GM21515 (cell line): ENCODE measurements around the gene GAB1.

Experiments
- ATAC-seq: cut with Tn5 transposase; IDR thresholded peaks from one replicate; pipeline ENCODE4 v1.9.1; 2021; ENCODE audit not compliant: unreplicated experiment

The GAB1 gene

DNA sequence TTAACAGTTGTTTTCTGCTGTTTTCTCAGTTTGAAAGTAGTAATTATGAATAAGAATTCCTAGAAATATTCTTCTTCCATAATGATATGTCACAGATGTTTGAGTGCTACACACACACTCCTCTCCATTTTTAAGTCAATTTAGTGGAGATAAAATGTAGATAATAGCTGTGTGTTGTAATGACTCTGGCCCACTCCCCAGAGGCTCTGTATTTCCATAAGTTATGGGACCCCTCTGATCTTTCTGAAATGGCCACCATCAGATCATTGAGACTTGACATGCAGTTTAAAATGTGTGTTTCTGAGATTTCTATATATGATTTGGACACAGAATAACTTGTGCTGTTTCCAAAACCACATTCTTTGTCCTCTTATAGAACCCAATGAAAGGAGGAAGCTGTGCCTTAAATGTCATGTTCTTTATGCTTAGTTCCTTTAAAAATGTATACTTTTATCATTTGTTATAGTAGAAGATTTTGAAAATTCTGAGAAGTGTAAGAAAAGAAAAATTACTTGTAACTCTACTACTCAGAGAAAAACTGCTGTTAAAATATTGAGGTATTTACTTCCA, 46.4 kb downstream of the GAB1 start:
- ATAC-seq, result no peak

DNA sequence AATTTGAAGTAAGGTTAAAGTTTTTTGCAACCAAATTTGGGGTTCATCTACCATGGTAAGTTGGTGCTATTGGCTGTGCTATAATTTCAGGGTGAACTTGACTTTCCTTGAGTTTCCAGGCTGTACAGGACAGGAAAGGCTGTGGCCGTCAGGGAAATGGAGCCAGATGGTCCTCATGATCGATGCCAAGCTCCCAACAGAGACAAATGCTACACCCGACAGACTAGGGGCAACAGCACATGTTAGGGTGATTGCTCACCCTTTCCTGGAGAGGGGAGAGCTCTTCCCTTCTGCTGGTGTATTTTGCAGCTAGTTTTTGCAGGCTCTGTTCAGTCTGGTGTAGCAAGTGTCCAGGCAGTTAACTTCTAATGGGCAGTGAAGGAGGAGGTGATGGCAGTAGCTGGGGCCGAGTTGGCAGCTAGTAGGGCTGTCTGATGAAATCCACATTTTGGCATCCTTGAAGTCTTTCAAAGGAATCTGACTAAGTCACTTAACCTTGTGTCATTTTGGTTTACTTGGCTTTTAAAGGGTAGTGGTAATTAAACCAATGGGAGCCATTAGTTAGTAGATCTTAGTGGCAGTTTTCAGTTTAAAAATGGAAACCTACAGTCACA, 47.8 kb downstream of the GAB1 start:
- no peak for ATAC-seq

DNA sequence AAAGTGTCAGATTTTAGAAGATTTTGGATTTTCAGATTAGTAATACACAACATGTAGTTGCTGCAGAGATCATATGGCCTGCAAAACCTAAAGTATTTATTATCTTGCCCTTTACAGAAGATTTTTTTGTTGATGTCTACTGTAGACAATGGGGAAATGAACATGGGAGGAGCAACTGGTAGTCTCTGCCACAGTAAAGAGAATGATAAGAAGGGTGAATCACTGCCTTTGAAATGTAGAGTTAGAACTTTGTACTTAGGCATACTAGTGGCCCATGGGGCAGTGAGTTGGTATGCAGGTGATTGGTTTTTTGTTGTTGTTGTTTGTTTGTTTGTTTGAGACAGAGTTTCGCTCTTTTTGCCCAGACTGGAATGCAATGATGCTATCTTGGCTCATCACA, 50.1 kb downstream of the GAB1 start:
- no peak for ATAC-seq

DNA sequence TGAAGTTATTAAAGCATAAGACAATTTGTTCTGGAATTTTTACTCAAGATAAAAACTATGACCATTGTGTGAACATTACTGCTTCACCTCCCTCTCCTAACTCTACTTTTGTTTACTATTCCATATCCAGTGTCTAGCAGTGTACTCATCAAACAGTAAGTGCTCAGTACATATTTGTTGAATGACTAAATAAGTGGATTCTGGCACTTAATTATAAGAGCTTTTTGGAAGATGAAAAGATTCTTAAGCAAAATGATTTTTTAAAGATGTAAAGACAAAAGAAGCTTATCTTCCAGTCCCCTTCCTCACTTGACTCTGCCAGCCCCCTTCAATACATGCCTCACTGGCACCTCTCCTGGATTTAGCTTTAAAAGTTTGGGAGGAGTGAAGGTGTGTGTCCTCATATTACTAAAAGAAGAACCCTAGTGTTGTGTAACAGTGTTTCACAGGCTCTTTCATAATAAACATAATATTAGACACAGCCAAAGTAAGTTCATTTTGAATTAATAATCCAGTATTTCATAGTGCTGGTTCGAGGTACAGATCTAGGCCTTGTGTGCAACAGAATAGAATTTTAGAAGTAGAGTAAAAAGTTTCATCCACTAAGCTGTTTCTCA, 53.0 kb downstream of the GAB1 start:
- ATAC-seq, result no peak

DNA sequence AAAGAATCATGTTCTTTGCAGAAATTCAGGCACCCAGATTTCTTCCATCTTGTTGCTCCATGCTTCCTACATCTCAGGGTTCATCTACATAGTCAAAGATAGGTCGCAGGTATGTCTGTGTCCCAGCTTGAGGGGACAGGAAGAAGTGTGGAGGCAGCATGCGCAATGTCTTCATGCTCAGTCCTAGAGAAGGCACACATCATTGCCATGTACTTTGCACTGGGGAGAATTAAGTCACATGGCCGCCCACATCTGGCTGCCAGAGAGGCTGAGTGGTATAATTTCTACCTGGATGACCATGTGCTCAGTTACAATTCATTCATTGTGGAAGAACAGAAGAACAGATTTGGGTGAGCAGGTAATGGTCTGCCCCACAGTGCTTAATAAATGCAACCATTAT, 54.1 kb downstream of the GAB1 start:
- ATAC-seq, result no peak

DNA sequence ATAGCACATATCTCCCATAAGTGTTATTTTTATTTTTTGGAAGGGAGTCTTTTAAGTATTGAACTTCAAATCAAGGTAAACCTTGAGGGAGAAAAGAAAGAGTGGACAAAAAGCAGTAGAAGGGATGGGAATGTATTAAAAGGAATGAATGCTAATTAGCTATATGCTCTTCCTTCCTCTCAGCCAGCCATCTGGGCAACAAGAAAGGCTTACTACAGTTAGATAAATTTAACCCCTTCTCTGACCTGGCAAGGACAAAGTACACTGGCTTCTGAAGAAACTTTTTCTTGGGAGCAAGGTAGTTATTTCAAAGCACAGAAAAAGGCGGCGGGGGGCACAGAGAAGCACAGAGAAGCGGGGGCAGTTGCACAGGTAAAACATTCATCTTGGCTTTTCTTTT, 54.6 kb downstream of the GAB1 start:
- ATAC-seq, result no peak

DNA sequence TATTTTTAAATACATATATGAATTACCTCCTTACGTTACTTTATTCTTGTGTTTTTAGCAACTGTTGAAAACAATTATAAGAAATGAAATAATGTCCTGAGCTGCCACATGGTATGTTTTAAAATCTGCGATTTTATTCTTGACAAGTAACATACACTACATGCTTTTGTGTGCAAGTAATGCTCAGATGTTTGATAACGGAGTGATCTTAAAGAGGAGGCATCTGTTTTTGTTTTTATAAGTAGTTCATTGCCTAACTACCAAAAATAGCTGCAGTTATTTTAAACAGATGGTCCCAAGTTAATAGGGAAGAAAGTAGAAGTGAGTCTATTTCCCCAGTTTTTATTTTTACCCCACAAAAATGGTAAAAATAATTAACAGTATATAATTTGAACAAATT, 55.2 kb downstream of the GAB1 start:
- no peak for ATAC-seq

DNA sequence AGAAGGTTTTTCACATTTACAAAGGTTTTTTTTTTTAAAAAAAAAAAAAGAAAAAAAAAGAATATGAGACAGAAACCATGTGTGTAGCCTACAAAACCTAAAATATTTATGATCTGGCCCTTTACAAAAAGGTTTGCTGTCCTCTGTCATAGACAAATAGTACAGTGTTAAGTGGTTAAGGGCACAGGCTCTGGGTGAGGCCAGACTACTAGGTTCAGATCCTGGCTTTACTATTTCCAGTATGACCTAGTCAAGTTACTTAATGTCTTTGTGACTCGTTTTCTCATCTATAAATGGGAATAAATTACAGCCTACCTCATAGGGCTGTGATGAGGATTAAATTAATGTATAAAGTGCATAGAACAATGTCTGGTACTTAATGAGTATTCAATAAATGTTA, 56.5 kb downstream of the GAB1 start:
- ATAC-seq, result no peak

DNA sequence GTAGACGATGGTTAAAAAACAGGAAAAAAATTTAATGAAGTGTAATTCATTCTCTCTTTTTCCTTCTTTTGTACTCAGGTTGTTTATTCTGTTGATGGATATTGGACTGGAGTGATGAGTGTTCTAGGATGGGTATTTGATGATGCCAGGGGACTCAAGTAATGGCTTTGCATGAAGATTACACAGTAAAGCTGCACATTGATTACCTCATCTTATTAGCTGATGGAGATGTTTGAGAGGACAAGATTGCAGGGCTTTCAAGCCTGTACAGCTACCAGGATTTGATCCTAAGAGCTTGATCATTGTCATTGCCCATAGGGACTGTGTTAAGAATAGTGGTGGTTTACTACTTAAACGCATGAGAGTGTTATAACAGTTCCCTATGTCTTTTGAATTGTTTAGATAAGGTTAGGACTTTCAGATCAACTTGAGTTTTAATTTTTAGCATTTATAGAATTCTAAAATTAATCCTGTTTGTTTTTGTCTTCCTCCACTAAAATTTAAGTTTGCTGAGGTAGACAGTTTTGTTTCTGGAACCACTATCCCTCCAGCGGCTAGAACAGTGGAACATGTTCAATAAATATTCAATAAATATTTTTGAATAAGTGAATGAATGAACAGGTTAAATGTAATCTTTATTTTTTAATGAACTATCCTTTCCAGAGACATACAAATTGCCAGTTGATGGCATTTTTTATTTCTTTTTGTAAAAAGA, 58.2 kb downstream of the GAB1 start:
- ATAC-seq, result no peak

DNA sequence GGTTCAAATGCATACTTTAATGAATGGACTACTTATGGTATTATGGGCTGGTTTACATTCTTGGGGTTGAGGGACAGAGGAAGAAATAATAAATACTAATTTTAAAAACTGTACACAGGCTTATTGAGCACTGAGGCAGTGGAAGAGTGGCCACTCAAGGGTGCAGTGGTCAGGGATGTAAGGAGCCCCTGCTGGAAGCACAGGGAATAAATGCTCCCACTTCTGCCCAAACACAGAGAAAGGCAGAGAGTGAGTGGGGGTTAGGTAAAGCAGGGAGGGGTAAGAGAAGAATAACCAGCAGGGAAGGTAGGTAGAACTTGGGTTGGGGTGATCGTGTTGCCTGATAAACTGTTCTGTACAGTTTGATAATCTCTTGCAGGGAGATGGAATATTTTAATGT, 60.0 kb downstream of the GAB1 start:
- ATAC-seq, result no peak

DNA sequence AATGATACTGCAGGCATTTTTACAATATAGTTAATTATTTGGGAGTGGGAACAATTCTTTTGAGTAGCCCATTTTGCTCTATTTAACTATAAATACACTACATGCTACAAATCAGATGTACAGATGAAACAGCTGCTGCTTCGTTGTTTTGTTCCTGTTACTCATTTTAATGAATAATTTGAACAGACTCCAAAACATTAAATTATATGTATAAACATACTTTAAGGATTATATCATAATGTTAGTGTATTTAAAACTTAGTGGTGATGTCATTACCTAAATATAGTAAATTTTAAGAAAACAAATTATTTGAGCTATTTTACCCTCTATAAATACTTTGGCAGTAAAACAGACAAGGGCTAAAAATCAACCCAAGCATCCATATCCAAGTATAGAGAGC, 60.7 kb downstream of the GAB1 start:
- ATAC-seq, result no peak

DNA sequence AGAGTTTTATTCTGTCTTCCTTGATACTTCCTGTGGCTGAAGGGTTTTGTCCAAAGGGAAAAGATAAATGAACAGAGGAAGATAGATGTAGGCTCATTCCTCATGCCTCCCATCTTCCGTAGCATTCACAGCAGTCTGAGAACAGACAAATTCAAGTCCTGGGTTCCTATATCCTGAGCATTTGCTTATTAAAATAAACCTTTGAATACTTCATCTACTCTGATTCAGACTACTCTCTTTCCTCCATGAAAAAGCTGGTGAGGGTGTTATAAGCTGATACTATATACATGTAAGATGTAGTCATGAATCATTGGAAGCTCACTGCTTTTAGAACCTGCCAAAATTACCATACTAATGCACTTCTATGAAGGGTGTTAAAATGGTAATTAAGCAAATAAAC, 61.2 kb downstream of the GAB1 start:
- no peak for ATAC-seq

DNA sequence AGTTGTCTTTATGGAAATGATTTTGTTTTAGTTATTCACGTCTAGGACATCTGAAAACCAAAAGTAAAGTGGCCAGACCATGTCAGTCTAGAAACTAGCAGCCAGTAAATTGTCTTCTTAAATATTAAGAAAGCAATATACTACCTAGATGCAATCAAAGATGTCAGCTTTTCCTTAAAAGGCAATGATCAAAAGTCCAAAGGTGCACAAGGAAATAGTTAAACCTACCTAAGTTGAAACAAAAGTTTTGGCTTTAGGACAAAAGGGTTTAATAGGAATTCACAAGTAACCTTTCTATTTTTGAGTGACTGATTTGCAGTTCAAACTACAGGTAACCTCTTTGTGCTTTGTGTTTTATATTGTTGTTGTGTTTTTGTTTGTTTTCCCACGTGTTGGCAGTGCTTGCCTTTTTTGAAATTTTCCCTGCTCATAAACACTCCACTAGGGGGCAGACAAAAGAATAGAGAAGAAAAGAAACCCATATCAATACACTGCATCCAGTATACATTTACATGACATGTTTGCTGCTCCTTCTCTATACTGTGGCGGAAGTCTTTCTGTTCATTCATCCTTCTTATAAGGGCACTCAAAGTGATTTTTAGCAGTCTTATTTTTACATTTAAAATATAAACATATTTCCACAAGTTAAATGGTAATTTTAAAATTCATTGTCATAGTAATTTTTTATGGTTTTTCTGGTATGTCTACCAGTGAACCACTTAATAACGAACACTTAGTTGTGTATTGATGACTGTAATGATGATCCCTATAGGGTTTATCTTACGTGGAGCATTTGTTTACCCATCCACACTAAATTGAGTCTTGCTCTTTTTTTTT, 62.7 kb downstream of the GAB1 start:
- peak; percentile 57 for ATAC-seq

DNA sequence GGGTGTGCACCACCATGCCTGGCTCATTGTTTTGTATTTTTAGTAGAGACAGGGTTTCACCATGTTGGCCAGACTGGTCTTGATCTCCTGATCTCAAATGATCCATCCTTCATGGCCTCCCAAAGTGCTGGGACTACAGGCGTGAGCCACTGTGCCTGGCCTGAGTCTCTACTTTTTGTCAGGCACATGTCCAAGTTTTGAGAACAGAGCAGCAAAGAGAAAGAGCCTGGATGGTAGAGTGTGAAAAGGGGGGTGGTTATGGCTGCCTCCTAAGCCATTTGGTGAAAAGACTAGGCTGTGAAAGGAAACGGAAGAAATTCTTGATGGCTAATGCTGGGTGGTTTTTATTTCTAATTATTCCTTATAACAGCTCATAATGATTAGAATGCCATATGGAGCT, 63.4 kb downstream of the GAB1 start:
- ATAC-seq, result no peak

DNA sequence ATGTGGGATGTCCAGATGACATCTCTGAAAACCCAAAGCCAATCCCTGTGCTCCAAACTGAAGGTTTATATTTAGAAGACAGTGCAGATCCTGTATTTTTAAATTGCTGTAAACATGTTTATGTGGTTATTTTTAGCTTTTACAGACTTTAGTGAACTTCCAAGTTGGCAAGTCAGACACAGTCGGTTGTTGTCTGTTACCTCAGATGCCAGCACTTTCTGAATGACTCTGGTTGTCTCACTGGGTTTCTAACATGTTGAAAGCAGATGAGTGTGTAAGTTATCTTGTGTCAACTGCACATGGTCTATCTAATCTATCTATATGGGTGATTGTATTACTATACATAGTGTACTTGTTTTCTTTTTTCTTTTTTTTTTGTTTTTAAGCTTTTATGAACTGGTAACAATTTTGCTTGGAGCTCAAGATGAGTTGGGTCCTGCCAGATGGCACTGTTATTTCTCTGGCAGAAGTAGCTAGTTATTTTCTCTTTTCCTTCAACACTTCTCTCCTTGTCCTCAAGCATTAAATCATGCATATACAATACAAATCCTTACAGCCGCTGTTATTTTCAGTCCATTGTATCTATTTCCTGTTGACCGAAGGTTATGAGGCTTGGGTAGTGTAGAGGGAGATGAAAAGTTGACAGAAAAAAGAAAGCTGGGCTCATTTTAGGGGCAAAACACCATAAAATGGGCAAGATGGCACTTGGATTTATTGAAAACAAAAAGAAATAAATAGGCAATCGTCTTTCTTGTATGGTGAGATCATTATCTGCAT, 66.3 kb downstream of the GAB1 start:
- no peak for ATAC-seq

DNA sequence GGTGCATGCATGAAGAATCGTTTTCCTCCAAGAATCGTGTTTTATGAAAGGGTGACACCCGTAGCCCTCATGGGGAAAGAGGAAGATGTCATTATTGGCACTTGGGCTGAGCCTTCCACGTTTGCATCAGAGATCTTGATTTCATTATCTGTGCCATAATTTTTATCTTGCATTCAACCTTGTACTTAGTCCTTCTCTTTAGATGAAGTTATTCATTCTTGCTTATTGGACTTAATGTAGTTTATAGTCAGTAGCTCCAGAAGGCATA, 66.8 kb downstream of the GAB1 start:
- ATAC-seq, result no peak

DNA sequence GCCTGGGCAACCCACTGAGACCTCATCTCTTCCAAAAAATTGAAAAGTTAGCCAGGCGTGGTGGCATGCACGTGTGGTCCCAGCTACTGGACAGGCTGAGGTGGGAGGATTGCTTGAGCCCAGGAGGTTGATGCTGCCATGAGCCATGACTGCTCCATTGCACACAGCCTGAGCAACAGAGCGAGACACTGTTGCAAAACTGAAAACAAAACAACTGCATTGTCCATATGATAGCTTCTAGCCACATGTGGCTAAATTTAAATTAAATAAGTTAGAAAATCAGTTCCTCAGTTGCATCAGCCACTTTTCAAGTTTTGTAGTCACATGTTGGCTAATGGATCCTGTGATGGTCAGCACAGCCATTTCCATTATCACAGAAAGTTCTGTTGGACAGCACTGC, 67.9 kb downstream of the GAB1 start:
- peak; percentile 97 for ATAC-seq

DNA sequence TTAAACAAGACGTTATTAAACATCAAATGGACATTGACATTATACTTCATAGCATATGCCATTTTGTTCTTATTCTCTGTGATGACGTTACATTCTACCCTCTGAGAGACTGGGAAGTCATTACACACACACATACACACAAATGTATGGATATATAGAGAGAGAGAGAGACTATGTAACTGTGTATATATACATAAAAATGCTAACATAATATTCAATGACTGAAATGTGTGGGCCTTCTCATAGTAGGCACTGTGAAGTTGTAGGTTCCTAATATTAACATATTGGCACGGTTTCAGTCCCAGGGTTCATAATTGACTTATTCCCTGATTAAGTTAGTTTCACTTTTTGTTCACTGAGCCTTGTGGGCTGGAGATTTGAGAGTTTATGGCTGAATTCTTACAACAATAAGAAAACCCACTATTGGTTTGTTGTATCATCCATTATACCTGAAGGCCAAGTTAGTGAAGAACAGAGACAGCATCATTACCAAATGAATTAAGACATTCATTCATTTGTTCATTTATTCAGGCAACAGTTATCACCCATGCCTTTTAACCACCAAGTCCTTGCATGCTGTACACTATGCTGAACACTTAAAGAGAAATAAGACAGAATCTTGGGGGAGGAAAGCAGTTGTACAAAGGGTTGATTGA, 68.5 kb downstream of the GAB1 start:
- no peak for ATAC-seq

DNA sequence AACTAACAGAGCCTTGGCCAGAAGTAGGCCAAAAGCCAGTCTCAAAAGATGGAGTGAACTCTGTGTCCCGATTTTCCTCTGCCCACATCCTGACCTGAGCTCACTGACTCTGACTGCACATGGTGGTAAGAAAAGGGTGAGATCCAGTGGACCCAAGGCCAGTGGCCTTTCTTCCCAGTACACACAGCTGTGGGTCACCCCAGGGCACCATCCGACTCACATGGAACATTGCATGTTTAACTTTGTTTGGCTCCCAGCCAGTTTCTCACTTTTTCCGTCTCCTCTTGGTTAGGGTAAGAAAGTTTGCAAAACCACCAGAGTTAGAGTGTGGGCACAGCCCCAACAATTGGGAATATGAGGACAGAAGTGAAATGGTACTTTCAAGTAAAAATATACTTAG, 69.8 kb downstream of the GAB1 start:
- no peak for ATAC-seq

DNA sequence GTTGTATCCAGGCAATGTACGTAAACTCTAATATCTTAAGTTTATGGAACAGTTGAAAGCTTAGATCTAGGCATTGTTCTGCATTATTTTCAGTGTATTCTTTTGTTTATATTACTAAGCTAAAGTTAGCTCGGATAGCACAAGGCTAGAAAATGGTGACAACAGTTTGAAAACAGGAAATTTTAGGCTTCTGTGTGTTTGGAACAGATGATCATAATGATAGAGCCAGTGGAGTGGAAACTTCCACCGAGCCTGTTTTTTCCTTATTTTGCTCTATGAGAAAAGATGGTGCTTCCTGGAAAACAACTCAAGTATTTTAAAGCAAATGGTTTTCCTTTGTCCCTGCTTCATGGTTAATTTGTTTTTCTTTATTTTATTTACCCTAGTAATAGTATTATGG, 70.8 kb downstream of the GAB1 start:
- no peak for ATAC-seq
